DND-41 (cell line): ENCODE results near the gene IFT122.

Experiments
- EZH2 ChIP-seq: IDR thresholded peaks from 3 replicates; pipeline ENCODE4 v1.6.1; 2012; ENCODE audit warnings: borderline replicate concordance, low read depth, mild to moderate bottlenecking, moderate library complexity, low read length, inconsistent platforms; ENCODE audit not compliant: severe bottlenecking
- TF ChIP-seq, protein P1 (sequence below): IDR thresholded peaks from 2 replicates; pipeline ENCODE4 v1.5.1; 2012; ENCODE audit warnings: borderline replicate concordance, low read length, moderate library complexity, mild to moderate bottlenecking; ENCODE audit not compliant: poor library complexity, severe bottlenecking; ENCODE audit errors: extremely low read depth

DNA sequence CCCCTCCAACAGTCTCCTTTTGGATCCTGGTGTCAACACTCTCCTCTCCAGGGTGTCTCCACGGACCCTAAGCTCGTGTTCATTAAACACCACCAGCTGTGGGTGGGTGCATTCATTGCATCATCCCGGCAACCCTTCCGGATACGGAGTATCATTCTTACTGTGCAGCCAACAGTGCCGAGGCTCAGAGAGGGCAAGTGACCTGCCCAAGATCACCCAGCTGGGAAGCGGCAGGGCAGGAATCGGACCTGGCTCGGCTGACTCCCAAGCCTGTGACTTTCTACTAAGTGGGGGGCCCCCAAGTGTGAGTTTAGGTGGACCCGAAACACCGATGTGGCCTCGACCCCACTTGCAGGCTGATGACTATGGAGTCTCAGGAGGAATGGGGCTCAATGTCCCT is 123.3 kb downstream of the IFT122 start:
- TF ChIP-seq, protein P1, sequence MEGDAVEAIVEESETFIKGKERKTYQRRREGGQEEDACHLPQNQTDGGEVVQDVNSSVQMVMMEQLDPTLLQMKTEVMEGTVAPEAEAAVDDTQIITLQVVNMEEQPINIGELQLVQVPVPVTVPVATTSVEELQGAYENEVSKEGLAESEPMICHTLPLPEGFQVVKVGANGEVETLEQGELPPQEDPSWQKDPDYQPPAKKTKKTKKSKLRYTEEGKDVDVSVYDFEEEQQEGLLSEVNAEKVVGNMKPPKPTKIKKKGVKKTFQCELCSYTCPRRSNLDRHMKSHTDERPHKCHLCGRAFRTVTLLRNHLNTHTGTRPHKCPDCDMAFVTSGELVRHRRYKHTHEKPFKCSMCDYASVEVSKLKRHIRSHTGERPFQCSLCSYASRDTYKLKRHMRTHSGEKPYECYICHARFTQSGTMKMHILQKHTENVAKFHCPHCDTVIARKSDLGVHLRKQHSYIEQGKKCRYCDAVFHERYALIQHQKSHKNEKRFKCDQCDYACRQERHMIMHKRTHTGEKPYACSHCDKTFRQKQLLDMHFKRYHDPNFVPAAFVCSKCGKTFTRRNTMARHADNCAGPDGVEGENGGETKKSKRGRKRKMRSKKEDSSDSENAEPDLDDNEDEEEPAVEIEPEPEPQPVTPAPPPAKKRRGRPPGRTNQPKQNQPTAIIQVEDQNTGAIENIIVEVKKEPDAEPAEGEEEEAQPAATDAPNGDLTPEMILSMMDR, result no peak
- TF ChIP-seq EZH2, result no peak
